Gastrocnemius medialis (tissue), 4 donors: Measurements from ENCODE around the gene ZRANB3. TPM values are rescaled to one million over a fixed set of nuclear protein-coding genes. Genes with fewer than 3 reads are reported as not detected.

Experiments used
- ATAC-seq, 2 donors: fragments of 150-250 bp; one replicate each; pipeline ENCODE4 v1.9.1; 2016
- DNase-seq, 2 donors: peaks; one replicate each; pipeline ENCODE4 v3.0.0-alpha.2; 2019
- H3K27ac ChIP-seq, 4 donors: fragments of 200-600 bp; sonication (generic); 1 replicate in 1 of 4; 2 replicates in 3 of 4; pipeline ENCODE4 v1.5.1; 2016 to 2018; ENCODE audit warnings: mild to moderate bottlenecking in 2 of 4, moderate library complexity in 1 of 4
- H3K27me3 ChIP-seq, 3 donors: fragments of 200-600 bp; sonication (generic) in 2 of 3; 1 replicate in 1 of 3; 2 replicates in 2 of 3; pipeline versions ENCODE4 v1.5.1 to v1.6.0; 2016 to 2019; ENCODE audit warnings: mild to moderate bottlenecking in 1 of 3, moderate library complexity in 1 of 3
- H3K36me3 ChIP-seq, 2 donors: fragments of 200-600 bp; sonication (generic) in 1 of 2; one replicate each; pipeline ENCODE4 v1.5.1; 2017 to 2018
- H3K4me1 ChIP-seq, 2 donors: fragments of 200-600 bp; sonication (generic) in 1 of 2; one replicate each; pipeline ENCODE4 v1.5.1; 2016 to 2017; ENCODE audit warnings: mild to moderate bottlenecking in 2 of 2
- H3K4me3 ChIP-seq, 4 donors: fragments of 200-600 bp; sonication (generic) in 3 of 4; 1 replicate in 1 of 4; 2 replicates in 3 of 4; pipeline ENCODE4 v1.5.1; 2016 to 2019; ENCODE audit warnings: mild to moderate bottlenecking in 2 of 4
- H3K9me3 ChIP-seq, 3 donors: fragments of 200-600 bp; sonication (generic) in 2 of 3; 1 replicate in 1 of 3; 2 replicates in 2 of 3; pipeline ENCODE4 v1.5.1; 2016 to 2019
- POLR2A ChIP-seq, 2 donors: fragments of 450-650 bp; IDR thresholded peaks; one replicate each; pipeline ENCODE4 v1.6.1; 2017; ENCODE audit warnings: antibody characterized with exemption in 2 of 2, mild to moderate bottlenecking in 2 of 2, moderate library complexity in 2 of 2
- in situ Hi-C, 4 donors: fragments of 200-750 bp; cut with MboI; loops; one replicate each; pipeline versions ENCODE4 v1.15.0 to v1.8.0; 2017; ENCODE audit warnings: low sequenced_read_pairs in 4 of 4
- intact Hi-C: fragments of 100-400 bp; cut with DNase I; formaldehyde crosslinking; loops from one replicate; pipeline ENCODE4 v1.15.1; 2023; ENCODE audit warnings: low total_unique reads
- total RNA-seq, 4 donors: library from RNA; depleted of rRNA; stranded (reverse); fragments of >200 nt; gene quantifications; one replicate each; pipeline versions ENCODE4 v1.1.0 to v1.2.3, GENCODE V29; 2016
- TF ChIP-seq, protein P1 (sequence below), 5 experiments: fragments of 450-650 bp in 3 of 5; fragments of 200-600 bp in 2 of 5; sonication (generic) in 2 of 5; IDR thresholded peaks in 4 of 5; conservative IDR thresholded peaks in 1 of 5; 1 replicate in 4 of 5; 2 replicates in 1 of 5; pipeline ENCODE4 v1.5.1; 2016 to 2019; ENCODE audit warnings: antibody characterized with exemption in 5 of 5, mild to moderate bottlenecking in 3 of 5, moderate library complexity in 3 of 5

ZRANB3 gene
- total RNA-seq, 4 donors from 2014 or later: 1.9 to 4.8 (median 2.9) TPM

DNA sequence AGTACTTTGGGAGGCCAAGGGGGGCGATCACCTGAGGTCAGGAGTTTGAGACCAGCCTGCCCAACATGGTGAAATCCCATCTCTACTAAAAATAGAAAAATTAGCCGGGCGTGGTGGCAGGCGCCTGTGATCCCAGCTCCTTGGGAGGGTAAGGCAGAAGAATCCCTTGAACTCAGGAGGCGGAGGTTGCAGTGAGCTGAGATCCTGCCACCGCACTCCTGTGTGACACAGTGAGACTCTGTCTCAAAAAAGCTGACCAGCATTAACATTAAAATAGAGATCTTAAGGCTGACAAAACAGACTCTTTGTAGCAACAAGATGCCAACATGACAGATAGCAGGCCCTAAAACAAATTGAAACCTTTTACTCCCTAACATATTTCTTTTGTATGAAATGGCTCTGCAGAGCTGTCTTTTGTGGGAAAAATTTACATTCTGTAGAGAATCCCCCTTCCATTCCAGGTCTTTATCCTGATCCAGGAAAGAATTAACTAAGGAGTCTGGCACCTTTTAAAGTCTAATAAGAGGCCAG, 265.0 kb downstream of the ZRANB3 start:
- DNase-seq (no peak), ATAC-seq (no peak)
- intact Hi-C loops: no loop called here
- TF ChIP-seq POLR2A (IDR thresholded peaks at IDR 0.05): no peak
- TF ChIP-seq, protein P1, sequence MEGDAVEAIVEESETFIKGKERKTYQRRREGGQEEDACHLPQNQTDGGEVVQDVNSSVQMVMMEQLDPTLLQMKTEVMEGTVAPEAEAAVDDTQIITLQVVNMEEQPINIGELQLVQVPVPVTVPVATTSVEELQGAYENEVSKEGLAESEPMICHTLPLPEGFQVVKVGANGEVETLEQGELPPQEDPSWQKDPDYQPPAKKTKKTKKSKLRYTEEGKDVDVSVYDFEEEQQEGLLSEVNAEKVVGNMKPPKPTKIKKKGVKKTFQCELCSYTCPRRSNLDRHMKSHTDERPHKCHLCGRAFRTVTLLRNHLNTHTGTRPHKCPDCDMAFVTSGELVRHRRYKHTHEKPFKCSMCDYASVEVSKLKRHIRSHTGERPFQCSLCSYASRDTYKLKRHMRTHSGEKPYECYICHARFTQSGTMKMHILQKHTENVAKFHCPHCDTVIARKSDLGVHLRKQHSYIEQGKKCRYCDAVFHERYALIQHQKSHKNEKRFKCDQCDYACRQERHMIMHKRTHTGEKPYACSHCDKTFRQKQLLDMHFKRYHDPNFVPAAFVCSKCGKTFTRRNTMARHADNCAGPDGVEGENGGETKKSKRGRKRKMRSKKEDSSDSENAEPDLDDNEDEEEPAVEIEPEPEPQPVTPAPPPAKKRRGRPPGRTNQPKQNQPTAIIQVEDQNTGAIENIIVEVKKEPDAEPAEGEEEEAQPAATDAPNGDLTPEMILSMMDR (IDR thresholded peaks at IDR 0.05 in 4 of 5, conservative IDR thresholded peaks at IDR 0.05 in 1 of 5): no peak
- H3K4me1 ChIP-seq: no peaks in the 10 kb centered on the region
- H3K27ac ChIP-seq: no peak overlapping the region
- H3K27me3 ChIP-seq: no peaks in the 10 kb centered on the region
- in situ Hi-C loops: no loop called here
- H3K36me3 ChIP-seq: no peaks in the 10 kb centered on the region
- H3K9me3 ChIP-seq: no peaks in the 10 kb centered on the region
- H3K4me3 ChIP-seq: no peak overlapping the region

GRCh38 chr2:135259123-135259522, 271.9 kb downstream of the ZRANB3 start:
- Histone ChIP-seq H3K27ac (no peak overlapping the region), H3K36me3 (no peaks in the 10 kb centered on the region), H3K9me3 (no peaks in the 10 kb centered on the region), H3K4me3 (no peak overlapping the region), H3K27me3 (no peaks in the 10 kb centered on the region), H3K4me1 (no peaks in the 10 kb centered on the region)
- ATAC-seq (no peak), DNase-seq (no peak)
- intact Hi-C loops (no loop called here), in situ Hi-C loops (no loop called here)
- no peak for TF ChIP-seq POLR2A (IDR thresholded peaks at IDR 0.05)
- TF ChIP-seq, protein P1 (IDR thresholded peaks at IDR 0.05 in 4 of 5, conservative IDR thresholded peaks at IDR 0.05 in 1 of 5): no peak

- no peak overlapping the region for H3K4me3 ChIP-seq
- intact Hi-C loops: no loop called here
- no peaks in the 10 kb centered on the region for H3K4me1 ChIP-seq
- in situ Hi-C loops: no loop called here
- no peak for ATAC-seq
- H3K9me3 ChIP-seq: no peaks in the 10 kb centered on the region
- H3K36me3 ChIP-seq: no peaks in the 10 kb centered on the region
- no peak overlapping the region for H3K27ac ChIP-seq
- H3K27me3 ChIP-seq: no peaks in the 10 kb centered on the region
- DNase-seq: no peak
- no peak for TF ChIP-seq POLR2A (IDR thresholded peaks at IDR 0.05)
- TF ChIP-seq, protein P1 (IDR thresholded peaks at IDR 0.05 in 4 of 5, conservative IDR thresholded peaks at IDR 0.05 in 1 of 5): no peak
Measured at GRCh38 chr2:135258193-135258592, 272.8 kb downstream of the ZRANB3 start.

DNA sequence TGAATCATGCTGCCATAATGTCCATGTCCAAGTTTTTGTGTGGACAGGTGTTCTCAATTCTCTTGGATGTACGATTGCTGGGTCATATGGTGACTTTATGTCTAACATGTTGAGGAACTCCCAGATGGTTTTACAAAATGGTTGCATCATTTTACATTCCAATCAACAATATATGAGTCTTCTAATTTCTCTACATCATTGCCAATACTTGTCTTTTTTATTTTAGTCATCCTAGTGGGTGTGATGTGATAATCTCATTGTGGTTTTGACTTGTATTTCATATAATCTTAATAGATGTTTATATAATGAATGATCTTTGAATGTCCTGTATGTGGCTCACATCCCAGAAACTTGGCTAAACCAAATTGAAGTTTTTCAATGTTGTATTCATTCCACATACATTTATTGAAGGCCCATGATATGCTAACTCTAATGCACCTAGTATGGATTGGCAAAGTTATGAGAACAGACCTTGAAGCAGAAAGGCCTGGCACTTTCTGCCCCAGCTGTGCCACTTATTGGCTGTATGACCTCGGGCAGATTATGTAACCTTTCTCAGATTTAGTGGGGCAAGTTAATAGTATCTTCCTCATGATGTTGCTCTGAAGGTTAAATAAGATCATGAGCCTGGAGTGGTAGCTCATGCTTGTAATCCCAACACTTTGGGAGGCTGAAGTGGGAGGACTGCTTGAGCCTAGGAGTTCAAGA, 273.5 kb downstream of the ZRANB3 start:
- in situ Hi-C loops: no loop called here
- H3K27me3 ChIP-seq: no peaks in the 10 kb centered on the region
- no peak overlapping the region for H3K27ac ChIP-seq
- H3K4me1 ChIP-seq: no peaks in the 10 kb centered on the region
- no peak overlapping the region for H3K4me3 ChIP-seq
- H3K9me3 ChIP-seq: no peaks in the 10 kb centered on the region
- no peak for ATAC-seq
- TF ChIP-seq POLR2A (IDR thresholded peaks at IDR 0.05): no peak
- TF ChIP-seq, protein P1 (IDR thresholded peaks at IDR 0.05 in 4 of 5, conservative IDR thresholded peaks at IDR 0.05 in 1 of 5): no peak
- H3K36me3 ChIP-seq: no peaks in the 10 kb centered on the region
- DNase-seq: no peak
- intact Hi-C loops: no loop called here
